CD4-positive, alpha-beta T cell treated with Interleukin-17A for 4 hours (primary cell): ENCODE data around the gene F12.
"Not testable (repeated sequence)": the region's sequence is repeated elsewhere in the genome, so short reads cannot be mapped to it uniquely, and the experiment has no call there.

Source experiments
- DNase-seq: peaks from one replicate; pipeline ENCODE4 v3.0.0-alpha.2; 2020; ENCODE audit warnings: mixed read lengths

The F12 gene

DNA sequence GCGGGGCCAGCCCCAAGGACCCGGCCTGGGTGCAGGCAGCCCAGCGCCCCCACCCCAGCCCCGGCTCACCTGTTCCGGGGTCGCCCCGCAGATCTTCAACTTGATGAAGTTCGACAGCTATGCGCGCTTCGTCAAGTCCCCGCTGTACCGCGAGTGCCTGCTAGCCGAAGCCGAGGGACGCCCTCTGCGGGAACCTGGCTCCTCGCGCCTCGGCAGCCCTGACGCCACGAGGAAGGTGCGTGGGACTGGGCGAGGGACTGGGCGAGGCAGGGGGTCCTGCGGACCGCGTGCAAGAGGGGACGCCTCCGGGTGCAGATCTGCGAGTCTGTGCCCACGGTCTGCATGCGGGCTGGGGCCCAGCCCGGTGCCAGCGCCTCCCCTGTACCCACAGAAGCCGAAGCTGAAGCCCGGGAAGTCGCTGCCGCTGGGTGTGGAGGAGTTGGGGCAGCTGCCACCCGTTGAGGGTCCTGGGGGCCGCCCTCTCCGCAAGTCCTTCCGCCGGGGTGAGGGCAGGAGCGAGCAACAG is 42.0 kb downstream of the F12 start:
- DNase-seq: no peak

DNA sequence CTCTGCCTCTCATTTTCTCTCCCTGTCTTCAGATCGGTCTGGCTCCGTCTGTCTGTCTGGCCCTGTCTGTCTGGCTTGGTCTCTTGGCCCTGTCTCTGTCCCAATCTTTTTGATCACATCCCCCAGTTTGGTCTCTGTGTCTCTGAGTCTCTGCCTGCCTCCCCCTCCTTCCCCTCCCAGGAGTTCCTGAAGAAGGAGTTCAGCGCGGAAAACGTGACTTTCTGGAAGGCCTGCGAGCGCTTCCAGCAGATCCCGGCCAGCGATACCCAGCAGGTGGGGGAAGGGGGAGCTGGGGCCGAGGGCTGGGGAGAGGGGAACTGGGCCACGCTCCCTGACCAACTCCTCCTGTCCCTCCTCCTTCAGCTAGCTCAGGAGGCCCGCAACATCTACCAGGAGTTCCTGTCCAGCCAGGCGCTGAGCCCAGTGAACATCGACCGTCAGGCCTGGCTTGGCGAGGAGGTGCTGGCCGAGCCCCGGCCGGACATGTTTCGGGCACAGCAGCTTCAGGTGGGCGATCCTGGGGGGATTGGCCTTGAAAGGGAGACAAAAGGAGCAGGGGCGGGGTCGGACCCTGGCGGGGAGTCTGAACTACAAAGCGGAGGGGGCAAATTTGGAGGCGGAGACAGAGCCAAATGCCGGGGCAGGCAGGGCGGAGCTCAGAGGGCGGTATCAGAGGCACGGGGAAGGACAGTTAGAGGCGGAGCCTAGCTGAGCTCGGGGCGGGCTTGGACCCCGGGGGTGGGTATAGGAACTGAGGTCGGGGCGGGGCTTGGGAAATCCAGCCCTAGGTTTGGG is 42.6 kb downstream of the F12 start:
- DNase-seq: no peak

DNA sequence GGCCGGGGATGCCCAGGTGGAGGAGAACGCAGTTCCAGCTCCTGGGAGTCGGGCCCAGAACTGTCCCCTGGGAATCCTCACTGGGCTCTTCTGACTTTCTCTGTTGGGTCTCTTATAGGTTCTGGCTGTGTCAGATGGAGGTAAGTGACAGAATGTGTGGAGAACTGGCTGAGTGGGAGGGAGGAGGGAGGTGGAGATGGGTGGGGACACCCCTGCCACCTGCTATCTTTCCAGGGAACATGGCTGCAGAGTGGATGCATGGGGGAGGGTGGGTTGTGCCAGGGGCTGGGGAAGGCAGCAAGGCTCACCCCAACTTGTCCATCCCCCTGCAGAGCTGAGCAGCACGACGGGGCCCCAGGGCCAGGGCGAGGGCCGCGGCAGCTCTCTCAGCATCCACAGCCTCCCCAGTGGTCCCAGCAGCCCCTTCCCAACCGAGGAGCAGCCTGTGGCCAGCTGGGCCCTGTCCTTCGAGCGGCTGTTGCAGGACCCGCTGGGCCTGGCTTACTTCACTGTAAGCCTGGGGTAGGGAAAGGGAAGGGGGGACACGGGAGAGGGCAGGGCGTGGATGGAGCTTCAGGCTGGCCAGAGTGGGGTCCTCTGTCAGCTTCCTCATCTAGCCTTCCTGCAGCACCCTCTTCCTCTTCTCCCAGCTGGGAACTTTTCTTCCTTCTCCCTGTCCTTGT is 43.4 kb downstream of the F12 start:
- DNase-seq: no peak

- no peak for DNase-seq
These were observed 45.0 kb downstream of the F12 start for GRCh38 chr5:177364159-177364962.

DNA sequence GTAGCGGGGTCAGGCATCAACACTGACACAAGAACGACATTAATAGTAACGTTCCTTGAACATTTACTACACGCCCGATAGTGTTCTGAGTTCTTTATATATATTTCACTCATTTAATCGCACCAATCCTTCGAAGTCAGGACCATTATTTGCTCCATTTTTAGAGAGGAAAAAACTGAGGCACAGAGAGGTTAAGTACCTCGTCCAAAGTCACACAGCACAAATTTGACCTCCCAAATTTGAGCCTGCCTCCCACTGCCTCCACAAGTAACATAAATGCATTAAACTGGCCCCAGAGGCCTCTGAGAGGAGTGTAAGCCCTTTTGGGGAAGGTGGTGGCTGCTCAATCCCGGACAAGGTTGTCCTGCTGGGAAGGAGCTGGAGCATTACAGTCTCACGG is 45.8 kb downstream of the F12 start:
- DNase-seq: no peak

DNA sequence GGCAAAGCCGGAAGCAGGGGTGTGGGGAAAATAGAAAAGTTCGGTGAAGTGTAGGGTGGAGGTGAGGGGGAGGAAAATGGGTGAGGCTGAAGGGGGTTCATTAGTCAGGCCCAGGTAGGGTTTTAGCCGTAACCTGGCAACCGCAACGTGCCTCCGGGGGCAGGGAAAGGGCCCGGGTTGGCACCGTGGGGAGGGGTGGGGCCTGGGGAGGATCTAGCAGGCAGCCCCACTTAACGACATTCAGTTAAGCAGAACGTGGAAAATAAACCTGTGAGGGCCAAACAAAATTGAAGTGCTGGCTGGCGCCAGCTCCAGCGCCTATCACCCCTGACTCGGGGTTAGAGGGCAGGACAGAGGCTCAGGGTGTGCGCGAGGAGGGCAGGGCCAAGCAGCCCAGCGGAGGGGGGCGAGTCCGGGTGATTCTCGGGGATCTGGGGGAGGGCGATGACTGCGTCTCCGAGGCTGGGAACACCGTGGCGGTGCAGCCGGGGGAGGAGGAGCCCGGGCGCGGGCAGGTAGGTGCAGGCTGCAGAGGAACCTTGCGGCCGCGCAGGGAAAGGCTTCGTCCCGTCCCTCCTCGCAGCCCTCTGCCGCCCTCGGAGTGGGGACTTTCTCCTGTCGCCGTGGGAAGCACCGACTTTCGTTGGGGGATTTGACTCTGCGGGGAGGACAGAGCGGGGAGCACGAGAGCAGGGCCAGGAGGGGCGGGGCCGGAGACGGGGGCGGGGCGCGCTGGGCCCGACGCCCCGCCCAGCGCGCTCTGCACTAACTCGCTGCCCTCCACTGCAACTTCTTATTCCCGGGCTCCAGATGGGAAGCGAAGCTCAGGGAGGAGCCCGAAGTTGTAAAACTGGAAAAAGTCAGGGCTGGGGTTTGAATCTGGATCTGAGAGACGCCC is 46.5 kb downstream of the F12 start:
- peak; percentile 83 for DNase-seq

DNA sequence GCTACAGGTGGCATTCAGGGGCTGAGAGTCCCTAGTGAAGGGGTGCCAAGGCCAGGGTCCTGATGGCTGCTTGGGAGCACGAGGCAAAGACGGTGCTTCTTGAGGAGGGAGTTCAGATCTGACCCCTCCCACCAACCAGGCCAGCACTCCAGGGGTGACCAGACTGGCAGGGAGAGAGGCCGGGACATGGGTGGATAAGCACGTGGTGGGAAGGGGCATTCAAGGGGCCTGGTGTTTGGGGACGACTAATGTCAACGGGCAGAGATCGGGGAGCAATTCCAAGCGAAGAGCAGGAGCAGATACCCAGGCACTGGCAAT is 47.1 kb downstream of the F12 start:
- no peak for DNase-seq

- peak; percentile 37 for DNase-seq
These were observed 47.7 kb downstream of the F12 start for GRCh38 chr5:177361418-177362291.

- DNase-seq: not testable (repeated sequence)
These were observed 48.6 kb downstream of the F12 start for GRCh38 chr5:177360740-177361139.

- no peak for DNase-seq
These were observed 49.5 kb downstream of the F12 start for GRCh38 chr5:177359860-177360259.

- DNase-seq: no peak
These were observed 49.9 kb downstream of the F12 start for GRCh38 chr5:177359451-177359851.

DNA sequence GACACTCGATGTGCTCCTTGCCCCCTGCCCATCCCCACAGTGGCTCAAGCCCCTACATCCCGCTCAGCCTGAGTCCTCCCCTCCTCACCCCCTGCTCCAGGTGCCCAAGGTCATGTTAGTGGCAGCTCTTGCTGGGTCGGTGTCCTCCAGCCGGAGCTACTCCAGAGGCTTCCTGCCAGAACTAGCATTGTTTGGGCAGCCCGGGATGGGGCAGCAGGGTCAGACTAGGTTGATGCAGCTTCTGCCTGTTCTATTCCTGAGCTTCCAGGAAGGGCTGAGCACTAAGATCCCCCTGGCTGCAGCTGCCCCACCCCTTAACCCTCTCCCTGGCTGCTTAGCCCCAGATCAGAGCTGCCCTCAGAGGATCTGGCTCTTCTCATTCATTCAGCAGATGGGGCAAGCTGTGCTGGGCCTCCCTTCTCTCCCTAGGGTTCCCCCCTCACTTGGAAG is 51.0 kb downstream of the F12 start:
- peak; percentile 26 for DNase-seq

- DNase-seq: peak; percentile 82
These were observed 51.7 kb downstream of the F12 start, which contains the start of gene RGS14 for GRCh38 chr5:177357459-177358351. Gene RGS14, plus strand, starts transcription at chr5:177357924. Its CDS starts 101 bp downstream, at chr5:177358025.

- no peak for DNase-seq
These were observed 52.3 kb downstream of the F12 start for GRCh38 chr5:177357146-177357458.

GRCh38 chr5:177356746-177357145 is 52.6 kb downstream of the F12 start:
- DNase-seq: no peak

DNA sequence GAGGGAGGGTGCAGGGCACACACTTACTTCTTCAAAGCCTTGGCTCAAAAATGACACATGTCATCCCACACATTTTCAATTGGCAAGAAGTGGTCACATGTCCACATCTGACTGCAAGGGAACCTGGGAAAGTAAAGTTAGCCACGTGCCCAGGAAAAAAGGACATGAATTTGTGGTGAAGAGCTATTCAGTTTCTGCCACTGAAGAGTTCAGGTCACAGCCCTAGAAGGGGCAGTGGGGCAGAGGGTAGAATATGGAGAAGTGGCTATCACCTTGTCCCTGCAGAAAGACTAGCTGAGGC is 53.5 kb downstream of the F12 start:
- DNase-seq: no peak

DNA sequence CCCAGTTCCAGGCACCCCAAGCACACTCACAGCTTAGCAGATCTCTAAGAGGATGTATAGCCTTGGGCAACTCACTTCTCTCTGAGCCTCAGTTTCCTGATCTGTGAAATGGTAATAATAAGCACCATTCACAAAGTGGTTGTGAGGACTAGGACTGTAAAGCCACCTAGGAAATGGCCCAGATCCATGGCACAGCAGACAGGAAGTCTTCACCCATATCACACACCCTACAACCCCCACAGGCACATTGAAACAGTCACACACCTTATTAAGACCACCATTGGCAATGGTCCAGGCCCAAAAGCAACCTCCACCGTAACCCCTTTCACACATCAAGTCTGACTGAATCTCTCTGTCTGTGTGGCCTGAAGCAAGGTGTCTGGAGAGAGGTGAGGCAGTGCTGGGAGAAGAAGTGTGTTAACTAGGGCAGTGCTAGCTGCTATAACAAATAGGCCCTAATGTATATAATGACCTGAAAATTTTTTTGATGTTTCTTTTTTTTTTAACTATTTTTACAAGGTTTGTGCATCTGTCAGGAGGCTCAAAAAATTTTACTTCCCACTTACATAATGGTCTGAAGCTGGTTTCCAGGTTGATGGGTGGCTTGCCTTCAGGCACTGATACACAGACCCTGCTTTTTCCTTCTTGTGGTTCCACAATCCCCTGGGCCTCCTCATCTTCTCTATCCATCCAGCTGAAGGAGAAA is 54.0 kb downstream of the F12 start:
- no peak for DNase-seq

DNA sequence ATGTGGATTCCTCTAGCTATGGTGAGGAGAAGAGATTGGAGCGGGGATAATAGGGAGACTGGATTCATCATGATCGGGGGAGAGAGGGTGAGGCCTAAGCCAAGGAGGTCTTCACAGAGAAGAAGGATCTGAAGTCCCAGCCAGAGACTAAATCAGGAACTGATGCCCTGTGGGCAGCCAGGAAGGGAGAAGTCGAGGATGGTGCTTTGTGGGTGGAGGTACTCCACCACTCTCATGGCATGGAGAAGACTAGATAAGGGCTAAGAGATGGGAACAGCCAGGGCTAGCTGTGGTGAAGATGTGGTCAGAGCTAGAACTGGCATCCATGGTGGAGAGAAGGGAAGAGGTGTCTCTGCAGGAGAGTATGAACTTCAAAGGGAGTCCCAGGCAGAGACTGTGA is 54.7 kb downstream of the F12 start:
- DNase-seq: no peak

GRCh38 chr5:177354256-177354655 is 55.1 kb downstream of the F12 start:
- no peak for DNase-seq

GRCh38 chr5:177353093-177353492 is 56.3 kb downstream of the F12 start:
- DNase-seq: no peak
